Small intestine (tissue), 7 donors: ENCODE measurements around the gene KLHL4. TPM values are rescaled to one million over a fixed set of nuclear protein-coding genes. Genes with fewer than 3 reads are reported as not detected.

Source experiments
- DNase-seq, 2 donors: peaks; one replicate each; pipeline versions ENCODE4 v3.0.0 to v3.0.0-alpha.2; 2013
- FAIRE-seq: peaks from 2 replicates; lab custom pipeline; 2012; peaks lifted over from hg19 to GRCh38; lab: Jason Lieb, UNC
- H3K27ac ChIP-seq, 3 donors: one replicate each; pipeline ENCODE4 v1.5.1; 2013; ENCODE audit warnings: low read length in 2 of 3, mild to moderate bottlenecking in 2 of 3, control low read depth in 1 of 3, inconsistent platforms in 1 of 3, low read depth in 1 of 3, moderate library complexity in 1 of 3
- H3K27me3 ChIP-seq, 3 donors: one replicate each; pipeline ENCODE4 v1.6.1; 2013; ENCODE audit warnings: low read length in 3 of 3, inconsistent platforms in 1 of 3; ENCODE audit not compliant: control insufficient read depth in 3 of 3, insufficient read depth in 3 of 3
- H3K36me3 ChIP-seq, 3 donors: one replicate each; pipeline ENCODE4 v1.6.1; 2013; ENCODE audit warnings: low read length in 3 of 3, inconsistent platforms in 1 of 3, low read depth in 1 of 3, mild to moderate bottlenecking in 1 of 3, moderate library complexity in 1 of 3; ENCODE audit not compliant: control insufficient read depth in 3 of 3, insufficient read depth in 2 of 3
- H3K4me1 ChIP-seq, 3 donors: one replicate each; pipeline ENCODE4 v1.6.1; 2013; ENCODE audit warnings: low read length in 2 of 3, inconsistent platforms in 1 of 3, low read depth in 1 of 3, mild to moderate bottlenecking in 1 of 3, moderate library complexity in 1 of 3; ENCODE audit not compliant: control insufficient read depth in 3 of 3, insufficient read depth in 2 of 3
- H3K4me3 ChIP-seq, 3 donors: one replicate each; pipeline ENCODE4 v1.5.1; 2013; ENCODE audit warnings: low read length in 3 of 3, control low read depth in 1 of 3, inconsistent platforms in 1 of 3, low read depth in 1 of 3, mild to moderate bottlenecking in 1 of 3, moderate library complexity in 1 of 3
- H3K9me3 ChIP-seq, 2 donors: one replicate each; pipeline ENCODE4 v1.6.1; 2013; ENCODE audit warnings: low read depth in 1 of 2, low read length in 1 of 2; ENCODE audit not compliant: control insufficient read depth in 2 of 2, insufficient read depth in 1 of 2
- WGBS, 3 donors: extraction: QIAGEN DNeasy Blood & Tissue Kit; methylation state at CpG; one replicate each; pipeline ENCODE4 v1.1.7; 2013; 5-methylcytosine and 5-hydroxymethylcytosine counted together
- polyA plus RNA-seq, 4 donors: library from polyadenylated mRNA; stranded (reverse) in 3 of 4; unstranded in 1 of 4; fragments of 200-250 nt in 3 of 4; fragments of 120-200 nt in 1 of 4; gene quantifications; one replicate each; pipeline versions ENCODE4 v1.2.1 to v1.2.3, GENCODE V29; 2013
- donor health status: healthy with polysubstance abuse.
- donor health status: control.
- donor health status: control.
- donor health status: Bipolar disorder and iron deficiency.
- donor health status: healthy.

KLHL4 gene
- polyA plus RNA-seq, 4 donors: 0.54 to 1.3 (median 0.61) TPM; not detected in 1

- Histone ChIP-seq H3K4me3 (no peak overlapping the region), H3K36me3 (no peaks in the 10 kb centered on the region), H3K9me3 (no peaks in the 10 kb centered on the region), H3K27me3 (no peaks in the 10 kb centered on the region), H3K27ac (no peak overlapping the region), H3K4me1 (no peaks in the 10 kb centered on the region)
- WGBS, 3 donors: 11 to 36% (median 30%) methylated on average over 6 of the region's 6 CpGs
- FAIRE-seq (no peak), DNase-seq (no peak)
These were observed 902 bp downstream of the KLHL4 start for GRCh38 chrX:87518504-87518903.

GRCh38 chrX:87525771-87526229, 8.2 kb downstream of the KLHL4 start:
- no peak for DNase-seq
- 63 to 87% (median 84%) methylated on average over 2 of the region's 2 CpGs for WGBS, 3 donors
- Histone ChIP-seq H3K27ac (no peak overlapping the region), H3K4me1 (no peaks in the 10 kb centered on the region), H3K27me3 (no peaks in the 10 kb centered on the region), H3K36me3 (no peaks in the 10 kb centered on the region), H3K9me3 (no peaks in the 10 kb centered on the region), H3K4me3 (no peak overlapping the region)
- FAIRE-seq: no peak

GRCh38 chrX:87526281-87526680, 8.7 kb downstream of the KLHL4 start:
- WGBS, 3 donors: 79 to 91% (median 82%) methylated on average over 2 of the region's 2 CpGs

GRCh38 chrX:87528487-87528886, 10.9 kb downstream of the KLHL4 start:
- FAIRE-seq: no peak

More at GRCh38 chrX:87526281-87526680, 8.7 kb downstream of the KLHL4 start:
- Histone ChIP-seq H3K4me1 (no peaks in the 10 kb centered on the region), H3K27me3 (no peaks in the 10 kb centered on the region), H3K36me3 (no peaks in the 10 kb centered on the region), H3K4me3 (no peak overlapping the region), H3K27ac (no peak overlapping the region), H3K9me3 (no peaks in the 10 kb centered on the region)
- FAIRE-seq (no peak), DNase-seq (no peak)

GRCh38 chrX:87571964-87572363, 54.4 kb downstream of the KLHL4 start:
- FAIRE-seq (no peak), DNase-seq (no peak)
- Histone ChIP-seq H3K9me3 (no peaks in the 10 kb centered on the region), H3K27me3 (no peaks in the 10 kb centered on the region), H3K4me1 (no peaks in the 10 kb centered on the region), H3K27ac (no peak overlapping the region), H3K36me3 (no peaks in the 10 kb centered on the region), H3K4me3 (no peak overlapping the region)
- WGBS, 3 donors: 76 to 89% (median 86%) methylated on average over 1 of the region's 1 CpG

More at GRCh38 chrX:87528487-87528886, 10.9 kb downstream of the KLHL4 start:
- 72 to 87% (median 83%) methylated on average over 10 of the region's 10 CpGs for WGBS, 3 donors
- Histone ChIP-seq H3K4me3 (no peak overlapping the region), H3K9me3 (no peaks in the 10 kb centered on the region), H3K36me3 (no peaks in the 10 kb centered on the region), H3K27ac (no peak overlapping the region), H3K4me1 (no peaks in the 10 kb centered on the region), H3K27me3 (no peaks in the 10 kb centered on the region)
- DNase-seq: no peak

- Histone ChIP-seq H3K27ac (no peak overlapping the region), H3K27me3 (no peaks in the 10 kb centered on the region), H3K36me3 (no peaks in the 10 kb centered on the region), H3K9me3 (no peaks in the 10 kb centered on the region), H3K4me3 (no peak overlapping the region), H3K4me1 (no peaks in the 10 kb centered on the region)
- WGBS, 3 donors: 58 to 78% (median 70%) methylated on average over 3 of the region's 3 CpGs
- FAIRE-seq (no peak), DNase-seq (no peak)
These were observed 55.3 kb downstream of the KLHL4 start for GRCh38 chrX:87572901-87573300.

- no peaks in the 10 kb centered on the region for H3K9me3 ChIP-seq
- H3K4me1 ChIP-seq: no peaks in the 10 kb centered on the region
- DNase-seq: no peak
- H3K4me3 ChIP-seq: no peak overlapping the region
- no peaks in the 10 kb centered on the region for H3K36me3 ChIP-seq
- WGBS, 3 donors: 60 to 82% (median 76%) methylated on average over 1 of the region's 1 CpG
- H3K27ac ChIP-seq: no peak overlapping the region
- no peak for FAIRE-seq
- no peaks in the 10 kb centered on the region for H3K27me3 ChIP-seq
These were observed 61.4 kb downstream of the KLHL4 start for GRCh38 chrX:87578978-87579377.

- no peak overlapping the region for H3K27ac ChIP-seq
- H3K27me3 ChIP-seq: no peaks in the 10 kb centered on the region
- 77 to 88% (median 83%) methylated on average over 2 of the region's 2 CpGs for WGBS, 3 donors
- no peaks in the 10 kb centered on the region for H3K4me1 ChIP-seq
- DNase-seq: no peak
- H3K4me3 ChIP-seq: no peak overlapping the region
- H3K9me3 ChIP-seq: no peaks in the 10 kb centered on the region
- no peaks in the 10 kb centered on the region for H3K36me3 ChIP-seq
- no peak for FAIRE-seq
These were observed 63.3 kb downstream of the KLHL4 start for GRCh38 chrX:87580862-87581261.

- WGBS, 3 donors: 81 to 87% (median 85%) methylated on average over 6 of the region's 6 CpGs
- no peak for FAIRE-seq
- Histone ChIP-seq H3K36me3 (no peaks in the 10 kb centered on the region), H3K4me1 (no peaks in the 10 kb centered on the region), H3K27me3 (no peaks in the 10 kb centered on the region), H3K9me3 (no peaks in the 10 kb centered on the region), H3K27ac (no peak overlapping the region), H3K4me3 (no peak overlapping the region)
- no peak for DNase-seq
These were observed 64.9 kb downstream of the KLHL4 start for GRCh38 chrX:87582453-87582852.
